Measurements from ENCODE around the gene LILRA6. TPM values are rescaled to one million over a fixed set of nuclear protein-coding genes. Genes with fewer than 3 reads are reported as not detected.
"Not testable (repeated sequence)": the region's sequence is repeated elsewhere in the genome, so short reads cannot be mapped to it uniquely, and the experiment has no call there.

The LILRA6 gene
- total RNA-seq, 2 donors from 2014 or later: not detected

GRCh38 chr19:54281007-54281728 is 38.6 kb upstream of the LILRA6 start, which contains the start of gene LILRB2:
Gene LILRB2, minus strand, starts transcription at chr19:54281110. Its CDS starts 614 bp downstream, at chr19:54280496.
- peak in 1 of 4 donors; percentile 24 for DNase-seq
- peaks cover 0 to 5% of the 10 kb centered on the region in 2 donors for H3K27me3 ChIP-seq
- intact Hi-C loops (cut with DNase I): loop anchor here (2.0 kb wide), 1 partner anchor 306 kb away; no protein-coding TSS in a partner anchor
- peak within 1 kb of the TSS in 1 of 4 donors; percentile 62 for H3K27ac ChIP-seq
- TF ChIP-seq, protein P1, sequence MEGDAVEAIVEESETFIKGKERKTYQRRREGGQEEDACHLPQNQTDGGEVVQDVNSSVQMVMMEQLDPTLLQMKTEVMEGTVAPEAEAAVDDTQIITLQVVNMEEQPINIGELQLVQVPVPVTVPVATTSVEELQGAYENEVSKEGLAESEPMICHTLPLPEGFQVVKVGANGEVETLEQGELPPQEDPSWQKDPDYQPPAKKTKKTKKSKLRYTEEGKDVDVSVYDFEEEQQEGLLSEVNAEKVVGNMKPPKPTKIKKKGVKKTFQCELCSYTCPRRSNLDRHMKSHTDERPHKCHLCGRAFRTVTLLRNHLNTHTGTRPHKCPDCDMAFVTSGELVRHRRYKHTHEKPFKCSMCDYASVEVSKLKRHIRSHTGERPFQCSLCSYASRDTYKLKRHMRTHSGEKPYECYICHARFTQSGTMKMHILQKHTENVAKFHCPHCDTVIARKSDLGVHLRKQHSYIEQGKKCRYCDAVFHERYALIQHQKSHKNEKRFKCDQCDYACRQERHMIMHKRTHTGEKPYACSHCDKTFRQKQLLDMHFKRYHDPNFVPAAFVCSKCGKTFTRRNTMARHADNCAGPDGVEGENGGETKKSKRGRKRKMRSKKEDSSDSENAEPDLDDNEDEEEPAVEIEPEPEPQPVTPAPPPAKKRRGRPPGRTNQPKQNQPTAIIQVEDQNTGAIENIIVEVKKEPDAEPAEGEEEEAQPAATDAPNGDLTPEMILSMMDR (IDR thresholded peaks at IDR 0.05): no peak
- TF ChIP-seq POLR2A (IDR thresholded peaks at IDR 0.05): no peak
- H3K9me3 ChIP-seq: no peaks in the 10 kb centered on the region
- no peak for ATAC-seq
- WGBS, 2 donors: 39 to 46% methylated on average over 12 of the region's 12 CpGs
- H3K36me3 ChIP-seq (replicated peaks in 1 of 2; ENCODE audit: insufficient read depth in 1 of 2, low read depth in 2 of 2): no peaks in the 10 kb centered on the region
- H3K4me3 ChIP-seq: no peak within 1 kb of the TSS
- no peaks in the 10 kb centered on the region for H3K4me1 ChIP-seq

DNA sequence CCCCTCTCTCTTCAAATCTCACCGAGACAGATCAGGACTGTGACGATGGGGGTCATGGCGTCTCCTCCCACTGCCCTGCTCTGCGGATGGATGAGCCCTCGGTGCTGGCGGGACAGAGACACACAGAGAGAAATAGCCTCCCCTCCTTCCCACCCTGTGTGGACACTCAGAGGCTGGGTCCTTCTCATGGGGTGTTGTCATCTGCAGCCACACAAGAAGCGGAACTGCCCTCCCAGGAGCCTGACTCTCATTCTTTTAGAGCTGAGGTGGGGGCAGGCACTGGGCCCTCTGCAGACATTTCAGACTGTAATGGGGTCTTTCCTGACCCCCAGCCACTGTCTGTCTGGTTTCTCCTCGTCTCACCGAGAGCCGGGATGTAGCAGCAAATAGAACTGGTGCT is 37.9 kb upstream of the LILRA6 start:
- not testable (repeated sequence) for ATAC-seq; H3K9me3 ChIP-seq; H3K4me3 ChIP-seq; H3K36me3 ChIP-seq (replicated peaks in 1 of 2; ENCODE audit: insufficient read depth in 1 of 2, low read depth in 2 of 2); H3K4me1 ChIP-seq; H3K27me3 ChIP-seq
- DNase-seq: peak in 1 of 4 donors; percentile 53
- intact Hi-C loops (cut with DNase I): loop anchor here (2.0 kb wide), 1 partner anchor 306 kb away; no protein-coding TSS in a partner anchor
- H3K27ac ChIP-seq: peak overlapping the region in 1 of 4 donors; percentile 62
- 38 to 41% methylated on average over 8 to 10 of the region's 10 CpGs for WGBS, 2 donors

DNA sequence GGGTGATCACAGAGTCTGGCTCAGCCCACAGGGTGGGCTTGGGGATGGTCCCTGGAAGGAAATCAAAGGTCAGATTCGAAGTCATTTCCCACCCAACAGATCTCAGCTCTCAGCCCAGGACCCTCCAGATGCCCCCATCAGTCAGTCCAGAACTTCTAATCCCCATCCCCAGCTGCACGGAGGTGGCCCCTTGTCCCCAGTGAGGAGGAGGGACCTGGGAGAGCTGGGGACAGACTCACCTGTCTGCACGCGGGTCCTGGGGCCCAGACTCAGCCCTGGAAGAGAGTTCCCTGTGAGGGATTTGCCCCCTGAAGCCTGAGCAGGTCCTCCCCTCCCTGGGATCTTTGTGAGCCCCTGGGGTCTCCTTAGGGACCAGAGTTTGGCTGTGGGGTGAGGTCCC is 37.4 kb upstream of the LILRA6 start:
- H3K27ac ChIP-seq: peak overlapping the region in 1 of 4 donors; percentile 62
- not testable (repeated sequence) for DNase-seq; ATAC-seq; H3K27me3 ChIP-seq; H3K36me3 ChIP-seq (replicated peaks in 1 of 2; ENCODE audit: insufficient read depth in 1 of 2, low read depth in 2 of 2); H3K4me1 ChIP-seq; H3K4me3 ChIP-seq; H3K9me3 ChIP-seq
- 16% methylated on average over 4 of the region's 4 CpGs; no CpG with 5 or more reads in 1 of the 2 donors for WGBS, 2 donors
- intact Hi-C loops (cut with DNase I): loop anchor here (2.0 kb wide), 1 partner anchor 307 kb away; no protein-coding TSS in a partner anchor

- intact Hi-C loops (cut with DNase I): no loop called here
- TF ChIP-seq POLR2A (IDR thresholded peaks at IDR 0.05): no peak
- TF ChIP-seq, protein P1 (IDR thresholded peaks at IDR 0.05): no peak
- WGBS, 2 donors: 49 to 60% methylated on average over 7 to 16 of the region's 18 CpGs
- H3K4me1 ChIP-seq: no peaks in the 10 kb centered on the region
- no peak for ATAC-seq
- no peak for DNase-seq
- no peak overlapping the region for H3K4me3 ChIP-seq
- H3K27ac ChIP-seq: no peak overlapping the region
- peaks cover 0 to 5% of the 10 kb centered on the region in 2 donors for H3K27me3 ChIP-seq
- no peaks in the 10 kb centered on the region for H3K36me3 ChIP-seq (replicated peaks in 1 of 2; ENCODE audit: insufficient read depth in 1 of 2, low read depth in 2 of 2)
- no peaks in the 10 kb centered on the region for H3K9me3 ChIP-seq
Observed at GRCh38 chr19:54279406-54279962, 36.9 kb upstream of the LILRA6 start.

GRCh38 chr19:54278571-54279195 is 36.1 kb upstream of the LILRA6 start:
- DNase-seq; intact Hi-C loops (cut with DNase I); H3K27ac ChIP-seq; H3K27me3 ChIP-seq; H3K4me3 ChIP-seq; H3K9me3 ChIP-seq; H3K36me3 ChIP-seq (replicated peaks in 1 of 2; ENCODE audit: insufficient read depth in 1 of 2, low read depth in 2 of 2); ATAC-seq; H3K4me1 ChIP-seq: not testable (repeated sequence)
- WGBS, 2 donors: 29 to 45% methylated on average over 1 to 14 of the region's 15 CpGs

GRCh38 chr19:54278056-54278455 is 35.5 kb upstream of the LILRA6 start:
- H3K4me3 ChIP-seq; H3K27me3 ChIP-seq; DNase-seq; ATAC-seq; H3K4me1 ChIP-seq; H3K36me3 ChIP-seq (replicated peaks in 1 of 2; ENCODE audit: insufficient read depth in 1 of 2, low read depth in 2 of 2); H3K9me3 ChIP-seq; intact Hi-C loops (cut with DNase I); H3K27ac ChIP-seq: not testable (repeated sequence)
- 38 to 62% methylated on average over 6 to 9 of the region's 13 CpGs for WGBS, 2 donors

GRCh38 chr19:54277111-54277615 is 34.6 kb upstream of the LILRA6 start:
- H3K4me3 ChIP-seq; intact Hi-C loops (cut with DNase I); DNase-seq; H3K27me3 ChIP-seq; ATAC-seq; H3K36me3 ChIP-seq (replicated peaks in 1 of 2; ENCODE audit: insufficient read depth in 1 of 2, low read depth in 2 of 2); H3K27ac ChIP-seq; H3K9me3 ChIP-seq; H3K4me1 ChIP-seq: not testable (repeated sequence)
- 40 to 46% methylated on average over 1 to 13 of the region's 15 CpGs for WGBS, 2 donors

Data from body of pancreas (tissue), 4 donors.